ENCODE measurements around the gene NPTX2.

NPTX2 gene

DNA sequence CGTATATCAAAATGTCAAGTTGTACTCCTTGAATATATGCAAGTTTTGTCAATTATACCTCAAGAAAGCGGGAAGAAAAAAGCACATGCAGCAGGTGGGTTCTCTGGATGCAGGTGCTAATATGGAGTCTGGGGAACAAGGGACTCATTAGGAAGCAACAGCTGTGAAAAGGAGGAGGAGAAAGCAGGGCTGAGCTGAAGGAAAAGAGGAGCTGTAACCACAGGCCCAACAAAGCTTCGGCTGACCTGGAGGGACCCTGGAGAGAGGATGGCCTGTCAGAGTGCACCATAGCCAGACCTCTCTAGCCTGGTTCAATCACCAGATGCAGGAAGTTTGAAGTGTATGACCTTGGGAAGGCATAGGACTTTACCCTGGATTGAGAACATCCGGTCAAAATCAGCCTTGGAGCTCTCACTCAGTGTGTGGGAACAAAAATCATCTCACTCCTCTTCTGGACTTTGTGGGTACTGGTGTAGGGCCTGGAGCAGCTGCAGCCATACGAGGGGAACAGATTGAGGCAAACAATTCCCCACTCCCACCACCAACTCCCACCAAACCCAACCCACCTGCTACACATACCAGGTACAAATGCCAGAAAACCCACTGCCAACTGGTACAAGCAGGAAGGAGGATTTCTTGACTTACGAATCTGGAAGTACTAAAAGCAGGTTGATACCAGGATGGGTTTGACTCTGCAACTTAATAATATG, 36.7 kb downstream of the NPTX2 start:
- DNase-seq (ENCODE audit: low read depth in 3 of 3) = no peak

DNA sequence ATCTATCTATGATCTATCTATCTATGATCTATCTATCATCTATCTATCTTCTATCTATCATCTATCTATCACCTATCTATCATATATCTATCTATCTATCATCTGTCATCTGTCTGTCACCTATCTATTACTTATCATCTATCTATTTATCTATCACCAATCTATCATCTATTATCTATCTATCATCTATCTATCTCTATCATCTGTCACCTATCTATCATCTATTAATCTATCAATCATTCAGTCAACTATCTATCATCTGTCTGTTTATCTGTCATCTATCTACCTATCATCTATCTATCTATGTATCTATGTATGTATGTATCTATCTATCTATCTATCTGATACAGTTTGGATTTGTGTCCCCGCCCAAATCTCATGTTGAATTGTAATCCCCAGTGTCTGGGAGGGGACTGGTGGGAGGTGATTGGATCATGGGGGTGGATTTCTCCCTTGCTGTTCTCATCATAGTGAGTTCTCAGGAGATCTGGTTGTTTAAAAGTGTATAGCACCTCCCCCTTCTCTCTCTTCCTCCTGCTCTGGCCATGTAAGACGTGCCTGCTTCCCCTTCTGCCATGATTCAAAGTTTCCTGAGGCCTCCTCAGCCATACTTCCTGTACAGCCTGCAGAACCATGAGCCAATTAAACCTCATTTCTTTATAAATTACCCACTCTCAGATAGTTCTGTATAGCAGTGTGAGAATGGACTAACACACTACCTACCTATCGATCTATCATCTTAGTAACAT, 37.6 kb downstream of the NPTX2 start:
- DNase-seq (ENCODE audit: low read depth in 3 of 3) = no peak

DNA sequence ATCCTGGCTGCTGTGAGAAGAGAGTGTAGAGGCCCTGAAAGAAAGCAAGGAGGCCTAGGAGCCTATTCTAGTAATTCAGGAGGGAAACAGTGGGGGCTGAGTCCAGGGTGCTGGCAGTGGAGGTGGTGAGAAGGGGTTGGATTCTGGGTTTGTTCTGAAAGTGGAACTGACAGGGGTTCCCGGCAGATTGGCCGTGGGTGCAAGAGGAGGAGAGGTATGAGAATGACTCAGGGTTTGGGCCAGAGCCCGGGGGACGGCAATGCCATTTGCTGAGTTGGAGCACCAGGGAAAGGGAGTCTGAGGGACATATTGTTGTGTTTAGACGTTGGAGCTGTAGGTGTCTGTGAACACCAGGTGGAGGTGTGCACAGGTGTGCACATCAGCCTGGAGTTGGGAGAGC, 38.5 kb downstream of the NPTX2 start:
- no peak for DNase-seq (ENCODE audit: low read depth in 3 of 3)

DNA sequence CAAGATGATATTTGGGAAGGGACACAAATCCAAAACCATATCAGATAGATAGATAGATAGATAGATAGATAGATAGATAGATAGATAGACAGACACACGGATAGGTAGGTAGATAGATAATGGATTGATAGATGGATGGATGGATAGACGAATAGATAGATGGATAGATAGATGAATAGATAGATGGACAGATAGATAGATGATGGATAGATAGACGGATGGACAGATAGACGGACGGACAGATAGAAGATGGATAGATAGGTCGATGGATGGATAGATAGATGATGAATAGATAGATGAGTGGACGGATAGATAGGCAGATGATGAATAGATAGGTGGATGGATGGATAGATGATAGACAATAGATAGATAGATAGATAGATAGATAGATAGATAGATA, 39.8 kb downstream of the NPTX2 start:
- no peak for DNase-seq (ENCODE audit: low read depth in 3 of 3)

DNA sequence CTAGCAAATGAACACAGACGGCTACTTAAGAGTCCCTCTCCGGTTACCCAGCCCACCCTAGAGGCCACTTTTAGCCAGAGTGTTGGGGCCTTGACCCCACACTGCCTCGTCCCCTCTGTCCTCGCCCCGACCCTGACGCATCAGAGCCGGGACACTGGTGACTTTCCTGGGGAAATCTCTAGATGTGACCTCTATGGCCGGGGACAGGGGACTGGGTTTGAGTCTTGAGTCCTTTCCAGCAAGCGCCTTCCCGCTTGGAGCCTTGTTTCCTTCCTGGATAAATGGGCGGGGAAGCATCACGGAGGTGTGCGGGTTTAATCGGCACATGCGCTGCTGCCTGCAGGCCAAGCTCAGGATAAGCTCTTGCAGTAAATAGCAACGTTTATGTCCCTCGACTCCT, 40.7 kb downstream of the NPTX2 start:
- no peak for DNase-seq (ENCODE audit: low read depth in 3 of 3)

DNA sequence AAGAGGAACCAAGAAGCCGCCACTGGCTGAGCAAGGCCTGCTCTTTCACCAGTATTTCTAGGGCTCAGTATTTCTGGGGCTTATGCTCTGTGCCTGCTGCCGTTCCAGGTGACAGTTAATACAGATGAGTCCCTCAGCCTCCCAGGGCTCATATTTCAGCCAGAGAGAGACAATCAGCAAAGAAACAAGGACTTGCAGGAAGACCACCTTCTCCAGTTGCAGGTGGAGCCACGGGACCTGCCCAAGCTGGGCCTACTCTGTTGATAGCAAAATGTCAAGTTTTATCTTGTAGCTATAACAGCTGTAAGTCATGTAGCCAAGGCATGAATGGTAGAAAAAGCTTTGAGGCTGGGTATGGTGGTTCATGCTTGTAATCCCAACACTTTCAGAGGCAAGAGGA, 42.7 kb downstream of the NPTX2 start:
- DNase-seq (ENCODE audit: low read depth in 3 of 3) = no peak

DNA sequence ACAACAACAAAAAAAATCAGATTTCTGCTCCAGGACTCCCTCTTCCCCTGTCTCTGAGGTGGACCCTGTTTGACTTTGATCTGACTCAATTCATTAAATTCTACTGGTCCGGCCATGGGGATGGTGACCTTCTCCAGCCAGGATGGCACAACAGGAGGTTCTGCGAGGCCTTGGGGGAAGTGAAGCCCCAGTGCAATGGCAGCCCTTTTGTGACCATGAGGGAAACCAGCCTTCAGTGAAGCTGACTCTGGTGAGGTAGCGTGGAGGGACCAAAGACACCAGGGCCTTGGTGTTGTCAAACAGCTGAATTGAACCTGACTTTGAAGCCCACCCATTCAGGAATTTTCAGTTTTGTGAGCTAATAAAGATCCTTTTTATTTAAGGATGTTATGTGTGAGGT, 44.5 kb downstream of the NPTX2 start:
- DNase-seq (ENCODE audit: low read depth in 3 of 3) = no peak

DNA sequence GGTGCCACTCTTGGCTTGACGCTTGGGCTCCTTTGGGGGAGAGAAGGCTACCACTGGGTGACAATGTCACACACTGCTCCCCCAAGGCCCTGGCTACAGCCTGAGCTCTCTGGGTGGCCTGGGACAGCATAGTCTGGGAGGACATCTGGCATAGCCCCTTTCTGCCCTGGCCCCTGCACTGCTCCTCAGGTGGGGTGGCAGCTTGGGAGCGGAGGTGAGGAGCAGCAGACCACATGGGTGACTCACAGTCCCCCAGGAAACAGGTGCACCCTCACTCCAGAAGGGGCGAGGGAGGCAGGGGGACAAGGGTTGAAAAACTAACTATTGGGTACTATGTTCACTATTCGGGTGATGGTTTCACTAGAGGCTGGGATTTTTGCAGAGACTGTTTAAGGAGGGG, 45.2 kb downstream of the NPTX2 start:
- DNase-seq (ENCODE audit: low read depth in 3 of 3) = no peak

DNA sequence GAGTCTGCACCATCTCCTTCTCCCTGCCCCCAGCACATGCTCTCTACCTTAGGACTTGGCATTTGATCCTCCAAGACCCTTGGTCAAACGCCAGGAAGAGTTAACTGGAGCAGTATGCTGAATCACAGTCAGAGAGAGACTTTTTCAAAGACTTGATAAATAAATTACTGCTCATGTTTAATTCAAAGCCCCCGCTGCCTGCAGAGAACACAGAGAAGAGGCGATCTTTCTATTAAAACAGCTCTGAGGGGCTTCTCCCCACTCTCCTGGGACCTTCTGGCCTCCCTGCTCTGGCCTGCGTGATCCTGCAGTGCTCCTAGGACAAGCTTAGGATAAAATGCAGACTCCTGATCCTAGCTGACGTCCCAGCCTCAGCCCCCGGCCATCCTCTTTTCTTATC, 47.8 kb downstream of the NPTX2 start:
- DNase-seq (ENCODE audit: low read depth in 3 of 3) = no peak

DNA sequence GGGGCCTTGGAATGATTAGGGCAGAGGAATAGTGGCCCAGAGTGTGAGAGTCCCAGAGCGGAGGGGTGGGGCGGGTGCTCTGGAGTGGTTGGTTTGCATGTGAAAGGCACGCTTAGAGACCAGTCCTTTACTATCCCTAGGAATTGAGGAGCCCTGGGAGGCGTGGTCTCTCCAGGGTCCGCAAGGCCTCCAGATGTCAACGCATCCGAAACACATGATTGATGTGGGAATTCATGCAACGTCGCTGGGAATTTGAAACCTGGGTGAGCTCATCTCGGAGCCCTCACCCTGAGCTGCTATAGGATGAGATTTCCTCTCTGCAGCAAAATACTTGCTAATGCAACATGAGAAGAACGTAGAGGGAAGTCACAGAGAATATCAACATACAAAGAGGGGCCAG, 51.2 kb downstream of the NPTX2 start:
- DNase-seq (ENCODE audit: low read depth in 3 of 3) = no peak

DNA sequence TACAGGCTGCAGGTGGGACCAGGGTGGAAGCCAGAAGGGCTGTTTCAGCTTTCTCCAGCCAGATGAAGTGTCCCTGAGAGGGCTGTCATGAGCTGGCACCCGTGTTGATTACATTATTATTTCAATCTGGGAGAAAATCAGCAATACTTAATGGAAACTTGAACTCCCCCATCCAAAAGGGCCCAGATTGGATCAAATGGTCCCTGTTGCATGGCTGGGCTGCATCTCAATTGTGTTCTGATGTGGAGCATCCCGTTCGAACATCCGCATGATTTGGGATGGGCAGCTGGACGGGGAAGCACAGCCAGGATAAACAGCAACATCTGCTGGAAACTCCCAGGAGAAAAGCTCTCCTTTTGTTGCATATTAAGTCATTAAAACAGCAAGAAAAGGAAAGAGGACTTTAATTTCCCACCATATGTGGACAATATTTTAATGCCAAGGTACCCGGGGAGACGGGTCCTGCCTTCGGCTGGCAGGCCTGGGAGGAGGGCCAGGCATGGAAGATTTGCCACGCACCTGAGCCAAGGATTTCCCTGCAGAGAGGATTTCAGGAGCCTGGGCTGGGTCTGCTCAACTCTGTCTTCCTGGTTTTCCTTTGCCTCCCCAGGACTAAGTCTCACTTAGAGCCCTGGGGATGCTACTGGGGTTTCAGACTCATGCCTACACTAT, 52.4 kb downstream of the NPTX2 start:
- no peak for DNase-seq (ENCODE audit: low read depth in 3 of 3)

DNA sequence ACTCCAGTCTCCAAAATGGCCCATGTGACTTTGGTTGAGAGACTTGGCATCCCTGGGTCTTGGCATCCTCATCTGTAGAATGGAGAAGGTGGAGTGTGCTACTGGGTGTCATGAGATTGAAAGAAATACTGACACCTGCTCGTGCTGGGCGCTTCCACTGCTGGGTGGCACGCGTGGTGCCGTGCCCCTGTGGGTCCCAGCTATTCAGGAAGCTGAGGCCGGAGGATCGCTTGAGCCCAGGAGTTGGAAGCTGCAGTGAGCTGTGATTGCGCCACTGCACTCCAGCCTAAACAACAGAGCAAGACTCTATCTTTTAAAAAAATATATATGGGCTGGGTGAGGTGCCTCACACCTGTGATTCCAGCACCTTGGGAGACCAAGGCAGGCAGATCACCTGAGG, 53.1 kb downstream of the NPTX2 start:
- no peak for DNase-seq (ENCODE audit: low read depth in 3 of 3)

DNA sequence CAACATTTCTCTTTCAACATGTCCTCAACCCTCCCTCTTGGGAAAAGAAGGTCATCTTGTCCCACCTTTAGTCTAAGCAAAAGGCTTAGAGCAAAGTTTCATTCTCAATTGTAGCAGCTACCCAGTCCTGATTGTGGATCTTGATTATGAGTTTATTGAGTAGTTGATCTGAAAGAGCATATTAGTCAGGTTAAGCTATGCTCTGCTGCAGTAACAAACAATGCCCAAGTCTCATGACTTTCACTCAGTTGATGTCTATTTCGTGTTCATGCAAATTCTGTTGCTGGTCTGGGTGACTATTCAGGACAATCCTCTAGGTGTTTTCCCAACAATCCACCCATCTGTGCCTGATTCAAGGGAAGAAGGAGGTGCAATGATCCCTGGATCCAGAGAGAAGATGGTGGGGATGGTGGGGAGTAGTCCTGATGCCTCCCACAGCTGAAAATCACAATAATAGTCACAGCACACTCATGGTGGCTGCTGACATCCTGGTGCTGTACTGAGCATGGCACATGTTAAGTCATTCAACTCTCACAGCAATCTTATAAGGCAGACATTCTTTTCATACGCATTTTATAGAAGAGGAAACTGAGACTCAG, 54.7 kb downstream of the NPTX2 start:
- DNase-seq (ENCODE audit: low read depth in 3 of 3) = no peak

DNA sequence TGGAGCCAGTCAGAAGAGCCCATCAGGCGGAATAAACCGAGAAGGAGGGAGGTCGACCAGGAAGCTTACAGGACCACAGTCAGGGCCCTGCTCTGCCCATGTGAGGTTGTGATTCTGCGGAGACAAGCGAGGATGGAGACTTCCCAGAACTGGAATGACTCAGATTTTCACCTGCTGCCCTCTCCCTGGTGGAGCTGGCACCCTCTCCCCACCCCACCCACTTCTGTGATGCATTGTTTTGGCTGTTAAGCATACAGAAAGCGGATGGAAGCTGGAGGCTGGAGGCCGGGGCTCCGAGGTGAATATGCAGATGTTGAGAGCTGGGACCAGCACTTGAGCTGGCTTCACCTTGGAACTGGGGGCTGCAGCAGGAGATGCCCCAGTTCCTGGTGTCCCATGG, 57.4 kb downstream of the NPTX2 start:
- DNase-seq (ENCODE audit: low read depth in 3 of 3) = no peak

DNA sequence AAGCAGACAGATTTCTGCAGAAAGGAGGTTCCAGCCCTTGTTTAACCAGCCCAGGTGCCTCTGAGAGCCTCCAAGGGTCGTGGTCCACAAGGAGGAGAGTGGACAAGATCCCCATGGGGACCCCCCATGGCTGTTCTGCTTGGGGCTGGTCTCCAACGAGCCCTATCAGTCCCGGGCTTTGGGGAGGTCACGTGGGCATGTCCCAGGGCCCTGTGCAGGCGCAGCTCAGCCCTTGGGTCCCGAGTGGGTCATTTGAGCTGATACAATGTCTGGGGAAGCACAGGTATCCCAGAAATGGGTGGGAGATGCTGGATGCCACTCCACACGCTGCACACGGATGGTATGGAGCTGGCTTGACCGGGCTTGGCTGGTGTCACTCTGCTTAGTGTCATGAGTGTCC, 57.8 kb downstream of the NPTX2 start:
- no peak for DNase-seq (ENCODE audit: low read depth in 3 of 3)

DNA sequence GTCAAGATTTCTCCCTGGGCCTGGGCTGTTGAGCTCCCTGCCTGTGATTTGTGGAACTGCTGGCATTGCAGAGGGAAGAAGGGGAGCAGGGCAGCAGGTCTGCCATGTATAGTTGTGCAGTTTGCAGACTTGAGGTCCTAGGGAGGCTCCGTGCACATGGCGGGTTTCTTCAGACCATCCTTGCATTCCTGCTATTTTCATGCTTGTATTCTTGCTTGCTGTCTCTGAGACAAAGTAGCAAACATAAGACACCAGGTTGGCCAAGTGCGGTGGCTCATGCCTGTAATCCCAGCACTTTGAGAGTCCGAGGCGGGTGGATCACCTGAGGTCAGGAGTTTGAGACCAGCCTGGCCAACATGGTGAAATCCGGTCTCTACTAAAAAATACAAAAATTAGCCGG, 61.1 kb downstream of the NPTX2 start:
- DNase-seq (ENCODE audit: low read depth in 3 of 3) = no peak
